Skeletal muscle tissue (tissue), 4 donors: ENCODE data around the gene TNRC18. TPM values are rescaled to one million over a fixed set of nuclear protein-coding genes. Genes with fewer than 3 reads are reported as not detected.
"Not testable (repeated sequence)": the region's sequence is repeated elsewhere in the genome, so short reads cannot be mapped to it uniquely, and the experiment has no call there.

ENCODE experiments used
- H3K27ac ChIP-seq: one replicate; pipeline ENCODE4 v1.7.0; 2013; ENCODE audit warnings: mild to moderate bottlenecking, low read depth, low read length, inconsistent platforms
- H3K27me3 ChIP-seq, 3 donors: one replicate each; pipeline ENCODE4 v1.7.0; 2013; ENCODE audit warnings: low read length in 3 of 3; ENCODE audit not compliant: control insufficient read depth in 3 of 3, insufficient read depth in 3 of 3
- H3K36me3 ChIP-seq, 3 donors: one replicate each; pipeline ENCODE4 v1.7.0; 2013; ENCODE audit warnings: low read length in 3 of 3; ENCODE audit not compliant: control insufficient read depth in 3 of 3, insufficient read depth in 3 of 3
- H3K4me1 ChIP-seq, 3 donors: one replicate each; pipeline ENCODE4 v1.7.0; 2013; ENCODE audit warnings: low read length in 3 of 3, mild to moderate bottlenecking in 3 of 3; ENCODE audit not compliant: control insufficient read depth in 3 of 3, insufficient read depth in 3 of 3
- H3K4me3 ChIP-seq, 3 donors: one replicate each; pipeline ENCODE4 v1.7.0; 2013; ENCODE audit warnings: low read length in 3 of 3
- H3K9ac ChIP-seq, 3 donors: one replicate each; pipeline ENCODE4 v1.7.0; 2013; ENCODE audit warnings: low read length in 3 of 3, mild to moderate bottlenecking in 3 of 3, moderate library complexity in 2 of 3, low read depth in 1 of 3
- H3K9me3 ChIP-seq, 3 donors: one replicate each; pipeline ENCODE4 v1.7.0; 2013; ENCODE audit warnings: low read length in 3 of 3; ENCODE audit not compliant: control insufficient read depth in 3 of 3
- total RNA-seq: library from RNA; depleted of rRNA; stranded (reverse); fragments of >200 nt; gene quantifications from one replicate; pipeline ENCODE4 v1.2.3, GENCODE V29; 2014
- donor health status: Osteomylitis.

The TNRC18 gene
- total RNA-seq, 1 donor from 2014 or later = 25.6 TPM

- no peak overlapping the region for H3K27ac ChIP-seq
- H3K4me3 ChIP-seq = no peak overlapping the region
- H3K4me1 ChIP-seq = no peaks in the 10 kb centered on the region
- peaks cover 21 to 27% (median 26%) of the 10 kb centered on the region in 3 donors for H3K36me3 ChIP-seq
- no peak overlapping the region for H3K9ac ChIP-seq
- H3K27me3 ChIP-seq = no peaks in the 10 kb centered on the region
- no peaks in the 10 kb centered on the region for H3K9me3 ChIP-seq
Observed at GRCh38 chr7:5330288-5330687, 93.3 kb downstream of the TNRC18 start.

DNA sequence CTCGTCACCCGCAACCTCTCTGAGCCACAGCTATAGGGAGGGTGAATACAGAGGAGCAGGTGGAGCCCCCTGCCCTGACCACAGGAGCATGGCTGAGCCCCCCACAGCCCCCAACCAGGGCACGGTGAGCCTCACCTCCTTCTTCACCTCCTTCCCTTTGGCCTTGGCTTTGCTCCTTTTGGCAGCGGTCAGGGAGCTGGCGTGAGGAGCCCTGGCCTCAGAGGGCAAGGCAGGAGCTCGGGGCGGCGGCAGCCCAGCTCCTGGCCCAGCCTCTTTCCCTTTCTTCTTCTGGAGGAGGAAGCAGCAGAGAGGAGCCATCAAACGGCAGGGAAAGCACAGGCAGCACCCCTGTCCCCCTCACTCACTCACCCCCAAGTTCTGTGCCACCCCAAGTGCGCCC lies 98.7 kb downstream of the TNRC18 start:
- Histone ChIP-seq H3K9me3 (no peaks in the 10 kb centered on the region), H3K4me1 (no peaks in the 10 kb centered on the region), H3K9ac (no peak overlapping the region), H3K4me3 (no peak overlapping the region), H3K36me3 (peaks cover 30 to 38% (median 33%) of the 10 kb centered on the region in 3 donors), H3K27me3 (no peaks in the 10 kb centered on the region), H3K27ac (no peak overlapping the region)

DNA sequence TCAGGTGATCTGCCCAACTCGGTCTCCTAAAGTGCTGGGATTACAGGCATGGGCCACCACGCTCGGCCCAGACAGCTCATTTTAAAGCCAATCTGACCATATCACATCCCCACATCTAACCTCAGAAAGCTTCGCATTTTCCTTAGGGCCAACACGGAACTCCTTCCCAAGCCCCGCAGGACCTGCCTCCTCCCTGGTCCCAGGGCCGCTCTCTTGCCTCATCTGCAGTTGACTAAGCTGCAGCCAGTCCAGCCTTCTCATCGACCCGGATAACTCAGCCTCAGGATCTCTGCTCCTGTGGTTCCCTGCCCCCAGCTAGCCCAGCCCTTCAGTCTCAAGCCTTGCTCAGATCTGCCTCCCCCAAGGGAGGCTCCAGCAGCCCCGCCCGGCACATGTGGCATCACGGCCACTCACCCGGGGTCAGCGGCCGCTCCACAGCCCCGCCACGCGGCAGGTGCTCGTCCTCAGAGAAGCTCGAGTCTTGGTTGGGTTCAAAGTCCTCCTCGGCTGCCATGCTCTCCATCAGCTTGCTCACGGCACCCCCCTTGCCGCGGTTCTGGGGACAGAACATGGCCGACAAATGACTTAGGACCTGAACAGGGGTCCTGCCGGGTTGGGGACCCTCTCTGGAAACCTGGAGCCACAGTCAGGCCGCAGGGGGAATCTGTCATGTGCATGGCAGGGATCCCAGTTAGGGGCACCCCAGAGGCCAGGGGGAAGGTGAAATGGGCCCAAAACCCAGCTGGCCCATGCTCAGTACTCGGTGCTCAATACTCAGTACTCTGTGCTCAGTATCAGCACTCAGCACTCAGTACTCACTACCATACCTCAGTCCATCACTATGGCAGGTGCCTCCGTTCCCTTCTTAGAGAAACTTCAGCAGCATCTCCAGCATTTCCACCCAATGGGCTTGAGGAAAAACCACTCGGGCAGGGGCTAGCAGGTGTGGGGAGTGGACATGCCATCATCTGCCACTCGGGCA lies 99.5 kb downstream of the TNRC18 start:
- not testable (repeated sequence) for H3K4me3 ChIP-seq, H3K27me3 ChIP-seq, H3K9me3 ChIP-seq, H3K4me1 ChIP-seq, H3K9ac ChIP-seq, H3K27ac ChIP-seq
- peaks cover 33 to 41% (median 37%) of the 10 kb centered on the region in 3 donors for H3K36me3 ChIP-seq

- no peak overlapping the region for H3K9ac ChIP-seq
- H3K4me1 ChIP-seq = no peaks in the 10 kb centered on the region
- H3K36me3 ChIP-seq = peaks cover 37 to 49% (median 42%) of the 10 kb centered on the region in 3 donors
- peaks cover 0 to 3% (median 2%) of the 10 kb centered on the region in 3 donors for H3K9me3 ChIP-seq
- H3K27me3 ChIP-seq = no peaks in the 10 kb centered on the region
- no peak overlapping the region for H3K27ac ChIP-seq
- H3K4me3 ChIP-seq = no peak overlapping the region
Observed at GRCh38 chr7:5322621-5323410, 100.8 kb downstream of the TNRC18 start.

- Histone ChIP-seq H3K27ac (no peak overlapping the region), H3K9ac (no peak overlapping the region), H3K36me3 (peaks cover 36 to 52% (median 46%) of the 10 kb centered on the region in 3 donors), H3K9me3 (peaks cover 0 to 3% (median 2%) of the 10 kb centered on the region in 3 donors), H3K4me1 (no peaks in the 10 kb centered on the region), H3K4me3 (no peak overlapping the region), H3K27me3 (no peaks in the 10 kb centered on the region)
Observed at GRCh38 chr7:5320802-5321396, 102.7 kb downstream of the TNRC18 start.

DNA sequence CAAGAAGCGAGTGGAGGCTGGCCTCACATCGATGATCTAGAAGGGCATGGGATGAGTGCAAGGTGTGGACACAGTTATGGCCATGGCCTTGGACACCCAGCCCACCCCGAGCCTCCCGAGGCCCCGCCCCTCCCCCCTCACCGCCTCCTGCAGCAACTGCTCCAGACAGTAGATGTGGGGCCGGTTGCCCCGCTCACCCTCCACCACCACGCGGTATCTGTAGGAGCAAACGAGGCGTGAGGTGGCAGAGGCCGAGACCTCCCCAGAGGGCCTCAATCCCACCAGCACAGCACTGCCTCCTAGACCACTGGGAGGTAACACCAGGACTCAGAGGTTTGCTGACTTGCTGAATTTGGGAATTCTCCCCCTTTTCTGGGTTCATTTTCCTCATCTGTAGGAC lies 103.2 kb downstream of the TNRC18 start:
- Histone ChIP-seq H3K4me3 (no peak overlapping the region), H3K27me3 (no peaks in the 10 kb centered on the region), H3K9ac (no peak overlapping the region), H3K27ac (no peak overlapping the region), H3K36me3 (peaks cover 39 to 56% (median 46%) of the 10 kb centered on the region in 3 donors), H3K9me3 (peaks cover 0 to 3% (median 2%) of the 10 kb centered on the region in 3 donors), H3K4me1 (no peaks in the 10 kb centered on the region)

DNA sequence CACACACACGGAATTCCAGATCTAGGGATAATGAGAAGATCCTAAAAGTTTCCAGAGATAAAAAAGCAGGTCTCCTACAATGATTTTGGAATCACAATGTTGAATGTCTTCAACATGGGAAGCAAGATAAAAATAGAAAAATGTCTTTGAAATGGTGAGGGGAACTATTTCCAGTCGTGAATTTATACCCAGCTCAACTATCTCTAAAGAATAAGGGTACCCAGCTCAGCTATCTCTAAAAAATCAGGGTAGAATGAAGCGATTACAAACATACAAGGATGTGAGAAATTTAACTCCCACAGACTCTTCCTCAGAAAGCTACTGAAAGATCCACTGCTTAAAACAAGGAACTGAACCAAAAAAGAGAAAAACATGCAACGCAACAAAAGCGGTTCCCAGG lies 105.0 kb downstream of the TNRC18 start:
- not testable (repeated sequence) for H3K4me1 ChIP-seq

DNA sequence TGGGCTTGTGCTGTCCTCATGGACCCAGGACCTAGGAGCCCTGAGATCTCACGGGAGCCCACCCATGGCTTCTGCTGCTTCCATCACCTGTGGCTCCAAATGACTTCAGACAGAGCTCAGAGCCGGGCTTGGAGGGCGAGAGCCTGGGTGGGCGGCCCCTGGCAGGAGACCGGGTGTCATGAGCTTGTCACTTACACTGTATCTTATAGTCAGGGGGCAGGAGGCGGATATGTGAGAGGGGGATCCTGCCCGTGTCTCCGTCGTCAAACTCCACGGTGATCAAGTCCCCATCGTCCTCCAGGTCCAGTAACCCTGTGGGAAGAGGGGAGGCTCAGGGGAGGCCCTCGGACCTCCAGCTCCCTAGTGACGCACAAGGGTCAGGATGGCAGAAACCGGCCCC lies 107.9 kb downstream of the TNRC18 start:
- Histone ChIP-seq H3K4me1 (no peaks in the 10 kb centered on the region), H3K9ac (no peak overlapping the region), H3K4me3 (no peak overlapping the region), H3K36me3 (peaks cover 31 to 45% (median 38%) of the 10 kb centered on the region in 3 donors), H3K27ac (no peak overlapping the region), H3K9me3 (peaks cover 0 to 3% (median 2%) of the 10 kb centered on the region in 3 donors), H3K27me3 (no peaks in the 10 kb centered on the region)

More for the DNA sequence above, 105.0 kb downstream of the TNRC18 start:
- not testable (repeated sequence) for H3K27me3 ChIP-seq, H3K9ac ChIP-seq, H3K9me3 ChIP-seq, H3K4me3 ChIP-seq, H3K27ac ChIP-seq
- peaks cover 31 to 50% (median 42%) of the 10 kb centered on the region in 3 donors for H3K36me3 ChIP-seq

GRCh38 chr7:5314864-5315263 lies 108.8 kb downstream of the TNRC18 start:
- H3K9me3 ChIP-seq = peaks cover 0 to 3% (median 2%) of the 10 kb centered on the region in 3 donors
- no peak overlapping the region for H3K27ac ChIP-seq
- H3K9ac ChIP-seq = no peak overlapping the region
- H3K4me1 ChIP-seq = no peaks in the 10 kb centered on the region
- H3K36me3 ChIP-seq = peaks cover 30 to 43% (median 33%) of the 10 kb centered on the region in 3 donors
- no peak overlapping the region for H3K4me3 ChIP-seq
- H3K27me3 ChIP-seq = no peaks in the 10 kb centered on the region
